ENCODE data around the gene TRAK1. TPM values are rescaled to one million over a fixed set of nuclear protein-coding genes. Genes with fewer than 3 reads are reported as not detected.

Gene TRAK1
- total RNA-seq, 2 donors from 2014 or later = 32.3 to 48.0 TPM

DNA sequence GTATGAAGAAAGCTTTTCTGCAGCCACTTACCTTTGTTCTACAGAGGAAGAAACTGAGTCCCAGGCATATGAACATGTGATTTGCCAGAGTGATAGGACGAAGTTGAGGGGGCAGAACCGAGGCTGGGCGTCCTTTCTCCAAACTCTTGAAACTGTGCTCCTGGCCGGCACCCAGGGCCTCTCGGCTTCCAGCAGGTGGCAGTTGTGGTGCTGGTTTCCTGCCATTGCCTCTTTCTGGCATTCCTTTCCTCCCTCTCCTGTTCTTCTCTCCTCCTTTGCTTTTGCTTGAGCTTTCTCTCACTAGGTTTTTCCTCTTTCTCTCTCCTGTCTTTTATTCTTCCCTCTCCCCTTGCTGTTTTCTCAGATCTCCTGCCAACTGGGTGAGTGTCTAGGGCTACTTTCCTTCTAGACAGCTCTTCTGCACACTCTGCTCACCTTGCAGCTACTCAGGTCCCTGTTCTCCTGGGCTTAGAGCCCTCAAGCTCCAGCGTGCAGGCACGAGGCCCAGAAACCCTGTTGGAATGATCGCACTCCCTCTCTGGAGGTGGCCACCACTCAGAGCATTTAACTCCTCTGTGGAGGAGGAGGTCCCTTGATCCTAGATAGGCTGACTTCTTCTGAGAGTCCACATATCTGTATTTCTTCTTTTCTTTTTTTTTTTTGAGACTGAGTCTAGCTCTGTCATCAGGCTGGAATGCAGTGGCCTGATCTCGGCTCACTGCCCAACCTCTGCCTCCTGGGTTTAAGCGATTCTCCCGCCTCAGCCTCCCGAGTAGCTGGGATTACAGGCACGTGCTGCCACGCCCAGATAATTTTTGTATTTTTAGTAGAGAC, 26.2 kb downstream of the TRAK1 start:
- H3K27ac Mint-ChIP-seq = no peak overlapping the region
- H3K9me3 Mint-ChIP-seq = no peaks in the 10 kb centered on the region
- DNase-seq (ENCODE audit: low spot score) = no peak

GRCh38 chr3:42118762-42119361, 27.7 kb downstream of the TRAK1 start:
- Mint-ChIP-seq H3K27me3 (no peaks in the 10 kb centered on the region), H3K27ac (no peak overlapping the region), H3K4me3 (no peak overlapping the region), H3K4me1 (ENCODE audit: low read depth in 2 of 2) (peaks cover 27 to 34% of the 10 kb centered on the region in 2 donors), H3K9me3 (no peaks in the 10 kb centered on the region), H3K36me3 (no peaks in the 10 kb centered on the region)
- ATAC-seq (no peak), DNase-seq (ENCODE audit: low spot score) (no peak)

More for the DNA sequence above, 26.2 kb downstream of the TRAK1 start:
- H3K4me3 Mint-ChIP-seq = no peak overlapping the region
- no peaks in the 10 kb centered on the region for H3K27me3 Mint-ChIP-seq
- H3K36me3 Mint-ChIP-seq = no peaks in the 10 kb centered on the region
- ATAC-seq = no peak
- peaks cover 22 to 26% of the 10 kb centered on the region in 2 donors for H3K4me1 Mint-ChIP-seq (ENCODE audit: low read depth in 2 of 2)

DNA sequence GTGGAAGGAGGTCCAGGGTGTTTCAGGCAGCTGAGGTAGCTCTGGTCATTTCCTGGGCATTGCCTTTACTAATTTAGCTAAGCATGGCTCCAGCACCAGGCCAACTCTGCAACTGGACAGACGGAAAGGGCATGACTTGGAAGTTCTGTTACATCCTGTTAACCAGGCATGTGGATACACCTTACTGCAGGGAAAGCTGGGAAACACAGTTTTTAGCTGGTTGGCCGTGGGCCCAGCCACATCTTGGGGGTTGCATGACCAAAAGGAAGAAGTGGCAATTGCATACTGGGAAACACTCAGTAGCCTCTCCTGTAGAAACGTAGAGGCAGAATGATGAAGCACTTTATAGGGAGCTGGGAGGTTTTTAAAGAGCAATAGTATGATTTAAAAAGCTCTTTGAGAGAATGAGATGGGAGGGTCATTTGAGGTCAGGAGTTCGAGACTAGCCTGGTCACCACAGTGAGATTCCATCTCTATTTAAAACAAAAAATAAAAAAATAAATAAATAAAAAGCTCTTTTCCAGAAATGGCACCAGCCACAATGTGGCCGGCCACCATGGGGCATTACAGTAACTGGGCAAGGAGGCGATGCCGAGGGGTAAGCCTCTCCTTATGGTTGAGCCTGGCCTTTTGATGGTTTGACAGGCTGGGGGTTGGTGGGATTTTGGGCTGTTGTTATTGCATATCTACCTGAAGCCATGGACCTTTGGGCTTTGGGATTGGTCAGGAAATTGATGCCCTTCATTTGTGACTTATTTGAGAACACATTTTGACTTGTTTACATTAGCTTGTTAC, 28.6 kb downstream of the TRAK1 start:
- Mint-ChIP-seq H3K4me1 (ENCODE audit: low read depth in 2 of 2) (peaks cover 23 to 41% of the 10 kb centered on the region in 2 donors), H3K36me3 (no peaks in the 10 kb centered on the region), H3K9me3 (no peaks in the 10 kb centered on the region), H3K27me3 (no peaks in the 10 kb centered on the region), H3K4me3 (no peak overlapping the region), H3K27ac (no peak overlapping the region)
- DNase-seq (ENCODE audit: low spot score) (no peak), ATAC-seq (no peak)

- ATAC-seq (no peak), DNase-seq (ENCODE audit: low spot score) (no peak)
- H3K9me3 Mint-ChIP-seq = no peaks in the 10 kb centered on the region
- H3K27ac Mint-ChIP-seq = no peak overlapping the region
- no peaks in the 10 kb centered on the region for H3K36me3 Mint-ChIP-seq
- no peak overlapping the region for H3K4me3 Mint-ChIP-seq
- no peaks in the 10 kb centered on the region for H3K27me3 Mint-ChIP-seq
- peaks cover 23 to 39% of the 10 kb centered on the region in 2 donors for H3K4me1 Mint-ChIP-seq (ENCODE audit: low read depth in 2 of 2)
These were observed 29.7 kb downstream of the TRAK1 start for GRCh38 chr3:42120866-42121265.

- no peak overlapping the region for H3K27ac Mint-ChIP-seq
- DNase-seq (ENCODE audit: low spot score) = no peak
- H3K4me3 Mint-ChIP-seq = no peak overlapping the region
- no peak for ATAC-seq
- no peaks in the 10 kb centered on the region for H3K27me3 Mint-ChIP-seq
- H3K9me3 Mint-ChIP-seq = no peaks in the 10 kb centered on the region
- peaks cover 19 to 36% of the 10 kb centered on the region in 2 donors for H3K4me1 Mint-ChIP-seq (ENCODE audit: low read depth in 2 of 2)
- H3K36me3 Mint-ChIP-seq = no peaks in the 10 kb centered on the region
These were observed 31.3 kb downstream of the TRAK1 start for GRCh38 chr3:42122261-42123011.

- no peaks in the 10 kb centered on the region for H3K36me3 Mint-ChIP-seq
- no peak overlapping the region for H3K27ac Mint-ChIP-seq
- no peaks in the 10 kb centered on the region for H3K27me3 Mint-ChIP-seq
- peaks cover 18 to 34% of the 10 kb centered on the region in 2 donors for H3K4me1 Mint-ChIP-seq (ENCODE audit: low read depth in 2 of 2)
- no peaks in the 10 kb centered on the region for H3K9me3 Mint-ChIP-seq
- ATAC-seq (peak in 1 of 2 donors; percentile 13), DNase-seq (ENCODE audit: low spot score) (no peak)
- H3K4me3 Mint-ChIP-seq = no peak overlapping the region
These were observed 31.9 kb downstream of the TRAK1 start for GRCh38 chr3:42123012-42123581.

DNA sequence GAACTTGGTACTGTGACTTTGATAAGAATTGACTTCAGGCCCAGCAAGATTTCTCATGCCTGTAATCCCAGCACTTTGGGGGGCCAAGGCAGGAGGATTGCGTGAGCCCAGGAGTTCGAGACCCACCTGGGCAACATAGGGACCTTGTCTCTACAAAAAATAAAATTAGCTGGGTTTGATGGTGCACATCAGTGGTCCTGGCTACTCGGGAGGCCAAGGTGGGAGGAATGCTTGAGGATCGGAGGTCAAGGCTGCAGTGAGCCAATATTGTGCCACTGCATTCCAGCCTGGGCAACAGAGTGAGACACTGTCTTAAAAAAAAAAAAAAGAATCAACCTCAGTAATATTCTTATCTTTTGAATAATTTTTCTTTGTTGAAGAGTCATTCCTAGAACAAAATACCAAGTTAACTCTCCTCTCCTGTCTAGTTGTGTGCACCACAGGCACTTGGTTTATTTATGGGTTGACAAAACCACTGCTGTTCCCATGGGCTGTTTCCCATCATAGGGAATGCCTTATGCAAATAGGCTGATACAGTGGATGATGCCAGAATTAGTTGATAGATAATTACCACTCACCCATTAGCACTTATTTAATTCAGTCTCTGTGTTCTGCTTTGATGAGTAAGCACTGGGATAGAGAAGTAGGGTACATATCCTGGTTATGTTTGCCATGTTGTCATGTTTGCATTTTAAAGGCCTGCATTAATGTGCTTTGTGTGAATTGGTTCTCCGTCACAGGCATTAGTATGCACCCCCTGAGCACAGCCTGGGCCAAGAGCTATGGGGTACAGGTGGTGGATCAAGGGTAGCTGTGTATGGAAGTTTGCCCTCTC, 32.9 kb downstream of the TRAK1 start:
- H3K27me3 Mint-ChIP-seq = no peaks in the 10 kb centered on the region
- no peaks in the 10 kb centered on the region for H3K36me3 Mint-ChIP-seq
- peaks cover 13 to 28% of the 10 kb centered on the region in 2 donors for H3K4me1 Mint-ChIP-seq (ENCODE audit: low read depth in 2 of 2)
- H3K9me3 Mint-ChIP-seq = no peaks in the 10 kb centered on the region
- ATAC-seq (no peak), DNase-seq (ENCODE audit: low spot score) (no peak)
- no peak overlapping the region for H3K27ac Mint-ChIP-seq
- no peak overlapping the region for H3K4me3 Mint-ChIP-seq

GRCh38 chr3:42127226-42127625, 36.1 kb downstream of the TRAK1 start:
- Mint-ChIP-seq H3K4me3 (no peak overlapping the region), H3K27me3 (no peaks in the 10 kb centered on the region), H3K9me3 (no peaks in the 10 kb centered on the region), H3K4me1 (ENCODE audit: low read depth in 2 of 2) (peaks cover 7 to 17% of the 10 kb centered on the region in 2 donors), H3K36me3 (no peaks in the 10 kb centered on the region), H3K27ac (no peak overlapping the region)
- ATAC-seq = no peak
- no peak for DNase-seq (ENCODE audit: low spot score)

DNA sequence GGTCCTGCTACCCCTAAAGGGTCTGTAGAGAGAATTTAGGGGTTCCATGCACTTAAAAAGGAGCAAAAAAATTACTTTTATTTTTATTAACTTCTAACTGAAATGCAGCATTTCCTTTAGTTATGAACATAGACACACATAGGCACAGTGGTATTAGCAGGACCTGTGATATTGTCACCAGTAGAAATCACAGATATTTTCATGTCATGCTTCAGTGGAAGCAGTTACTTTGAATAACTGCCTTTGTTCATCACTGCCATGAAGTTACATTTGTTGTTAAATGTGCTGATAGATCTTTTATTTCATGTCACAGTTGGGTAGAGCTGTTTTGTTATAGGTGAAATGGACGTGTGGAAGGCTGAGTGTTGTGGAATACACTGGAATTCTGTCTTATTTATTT, 37.4 kb downstream of the TRAK1 start:
- no peaks in the 10 kb centered on the region for H3K9me3 Mint-ChIP-seq
- no peaks in the 10 kb centered on the region for H3K27me3 Mint-ChIP-seq
- peaks cover 5% of the 10 kb centered on the region for H3K36me3 Mint-ChIP-seq
- no peak for ATAC-seq
- peaks cover 5 to 16% of the 10 kb centered on the region in 2 donors for H3K4me1 Mint-ChIP-seq (ENCODE audit: low read depth in 2 of 2)
- H3K4me3 Mint-ChIP-seq = no peak overlapping the region
- H3K27ac Mint-ChIP-seq = no peak overlapping the region
- no peak for DNase-seq (ENCODE audit: low spot score)

DNA sequence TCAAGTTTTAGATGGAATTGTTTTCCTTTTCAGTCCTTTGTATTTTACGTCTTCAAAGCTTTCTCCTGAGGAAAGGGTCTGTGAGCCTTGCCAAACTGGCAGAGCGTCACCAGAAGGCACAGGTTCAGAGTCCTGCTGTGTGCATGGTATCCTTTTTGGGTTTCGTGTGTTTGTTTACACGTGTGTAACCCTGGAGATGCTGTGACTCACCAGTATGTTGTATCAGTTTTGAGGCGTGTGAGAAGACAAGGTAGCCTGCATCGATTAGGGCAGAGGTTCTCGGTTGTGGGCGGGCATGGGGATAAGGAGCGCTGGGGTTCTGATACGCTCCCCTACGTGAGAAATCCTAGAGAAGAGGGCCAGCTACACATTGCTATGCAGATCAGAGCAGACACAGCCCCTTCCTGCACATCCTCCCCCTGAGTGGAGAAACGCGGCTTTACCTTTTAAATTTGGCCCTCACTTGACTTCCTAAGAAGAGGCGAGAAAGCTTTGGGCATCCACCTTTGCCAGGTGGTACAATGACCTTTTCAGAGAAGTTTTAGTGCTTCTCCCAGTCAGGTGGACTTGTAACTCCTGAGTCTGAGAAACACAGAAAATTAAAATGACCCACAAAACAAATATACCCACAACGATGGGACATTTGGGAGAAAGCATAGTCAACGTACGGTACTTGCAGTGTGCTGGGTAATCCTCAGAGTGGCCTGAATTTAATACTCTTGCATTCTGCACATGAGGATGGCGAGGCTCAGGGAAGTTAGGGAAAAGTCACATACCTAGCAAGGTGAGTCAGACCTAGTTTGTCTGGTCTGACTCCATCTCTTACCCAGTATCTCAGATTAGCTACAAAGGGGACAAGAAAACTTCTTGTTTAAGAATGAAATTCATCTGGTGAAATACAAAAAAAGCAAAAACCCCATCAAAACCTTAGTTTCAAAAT, 38.1 kb downstream of the TRAK1 start:
- ATAC-seq (no peak), DNase-seq (ENCODE audit: low spot score) (no peak)
- no peaks in the 10 kb centered on the region for H3K9me3 Mint-ChIP-seq
- H3K27ac Mint-ChIP-seq = no peak overlapping the region
- H3K4me3 Mint-ChIP-seq = no peak overlapping the region
- H3K4me1 Mint-ChIP-seq (ENCODE audit: low read depth in 2 of 2) = peaks cover 3 to 16% of the 10 kb centered on the region in 2 donors
- H3K36me3 Mint-ChIP-seq = peaks cover 5% of the 10 kb centered on the region
- H3K27me3 Mint-ChIP-seq = no peaks in the 10 kb centered on the region

DNA sequence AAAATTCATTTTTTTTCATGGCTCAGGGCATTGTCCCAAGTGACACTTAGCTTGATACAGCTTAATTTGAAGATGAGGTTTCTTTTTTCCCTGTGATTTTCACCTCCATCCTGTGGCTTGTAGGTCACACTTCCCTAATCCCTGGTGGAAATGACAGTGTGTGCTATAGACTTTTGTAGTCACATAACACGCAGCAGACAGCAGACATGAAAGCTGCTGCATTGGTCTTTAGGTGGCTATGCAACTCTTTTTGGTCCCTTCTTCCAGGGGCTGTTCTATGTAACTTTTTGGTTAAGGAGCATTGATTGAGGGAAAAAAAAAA, 38.8 kb downstream of the TRAK1 start:
- Mint-ChIP-seq H3K4me1 (ENCODE audit: low read depth in 2 of 2) (peaks cover 3 to 10% of the 10 kb centered on the region in 2 donors), H3K27me3 (no peaks in the 10 kb centered on the region), H3K4me3 (no peak overlapping the region), H3K9me3 (no peaks in the 10 kb centered on the region), H3K36me3 (peaks cover 5% of the 10 kb centered on the region), H3K27ac (no peak overlapping the region)
- ATAC-seq (no peak), DNase-seq (ENCODE audit: low spot score) (no peak)
